T-helper 1 cell treated with Interleukin-12 subunit alpha and Interleukin-12 subunit beta and Interleukin-4 antibody, amounts not matched to agents 30 μg/mL and 1 μg/mL, for 36 hours (primary cell): ENCODE data around the gene S100A7.
"Not testable (repeated sequence)": the region's sequence is repeated elsewhere in the genome, so short reads cannot be mapped to it uniquely, and the experiment has no call there.

Experiments
- H3K27ac Mint-ChIP-seq: one replicate; pipeline ENCODE4 v1.8.0; 2021; ENCODE audit warnings: mild to moderate bottlenecking, mixed read lengths
- H3K27me3 Mint-ChIP-seq: one replicate; pipeline ENCODE4 v1.8.0; 2021; ENCODE audit warnings: low read depth, mixed read lengths
- H3K36me3 Mint-ChIP-seq: one replicate; pipeline ENCODE4 v1.8.0; 2021; ENCODE audit warnings: low read depth, mixed read lengths
- H3K4me1 Mint-ChIP-seq: one replicate; pipeline ENCODE4 v1.8.0; 2021; ENCODE audit warnings: low read depth, mixed read lengths
- H3K4me3 Mint-ChIP-seq: one replicate; pipeline ENCODE4 v1.8.0; 2021; ENCODE audit warnings: mild to moderate bottlenecking, moderate library complexity, mixed read lengths
- H3K9me3 Mint-ChIP-seq: one replicate; pipeline ENCODE4 v1.8.0; 2021; ENCODE audit warnings: mixed read lengths

The S100A7 gene

DNA sequence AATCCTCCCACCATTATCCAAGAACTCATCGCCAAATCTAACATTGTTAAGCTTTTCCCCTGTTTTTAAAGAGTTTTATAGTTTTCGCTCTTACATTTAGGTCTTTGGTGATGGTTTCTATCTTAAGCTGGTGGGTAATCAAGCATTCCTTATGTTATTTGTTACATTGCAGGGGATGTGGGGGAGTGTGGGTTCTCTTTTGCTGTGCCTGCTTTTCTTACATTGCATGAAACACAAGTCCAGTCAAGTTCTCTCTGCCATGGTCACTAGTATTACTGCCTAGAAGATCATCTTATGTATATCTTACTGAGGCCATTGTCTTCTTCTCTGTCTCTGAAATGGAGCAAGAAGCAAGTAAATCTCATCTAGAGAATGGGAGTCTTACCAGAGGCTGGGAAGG lies 27.3 kb upstream of the S100A7 start:
- peaks cover 39% of the 10 kb centered on the region for H3K27me3 Mint-ChIP-seq
- H3K27ac Mint-ChIP-seq = no peak overlapping the region
- no peaks in the 10 kb centered on the region for H3K9me3 Mint-ChIP-seq
- no peak overlapping the region for H3K4me3 Mint-ChIP-seq
- no peaks in the 10 kb centered on the region for H3K36me3 Mint-ChIP-seq
- H3K4me1 Mint-ChIP-seq = no peaks in the 10 kb centered on the region

DNA sequence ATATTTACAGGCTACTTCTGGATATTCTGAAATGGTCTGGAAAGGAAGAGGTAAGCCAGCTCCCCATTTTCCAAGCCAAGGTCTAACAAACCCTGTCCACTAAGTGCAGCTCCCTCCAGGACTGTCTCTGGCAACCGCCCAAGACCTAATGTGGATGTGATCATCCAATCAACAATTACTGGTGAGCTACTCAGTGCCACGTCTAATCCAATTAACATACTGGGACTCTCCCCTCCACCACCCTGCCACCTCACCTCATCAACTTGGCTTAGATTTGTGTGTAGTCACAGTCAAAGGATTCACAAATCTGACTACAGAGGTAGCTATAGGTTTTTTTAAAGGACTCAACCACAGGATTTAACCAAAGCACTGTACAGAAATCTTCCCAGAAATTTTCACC lies 25.4 kb upstream of the S100A7 start:
- H3K36me3 Mint-ChIP-seq = no peaks in the 10 kb centered on the region
- no peaks in the 10 kb centered on the region for H3K4me1 Mint-ChIP-seq
- peaks cover 58% of the 10 kb centered on the region for H3K27me3 Mint-ChIP-seq
- no peak overlapping the region for H3K4me3 Mint-ChIP-seq
- H3K27ac Mint-ChIP-seq = no peak overlapping the region
- no peaks in the 10 kb centered on the region for H3K9me3 Mint-ChIP-seq

DNA sequence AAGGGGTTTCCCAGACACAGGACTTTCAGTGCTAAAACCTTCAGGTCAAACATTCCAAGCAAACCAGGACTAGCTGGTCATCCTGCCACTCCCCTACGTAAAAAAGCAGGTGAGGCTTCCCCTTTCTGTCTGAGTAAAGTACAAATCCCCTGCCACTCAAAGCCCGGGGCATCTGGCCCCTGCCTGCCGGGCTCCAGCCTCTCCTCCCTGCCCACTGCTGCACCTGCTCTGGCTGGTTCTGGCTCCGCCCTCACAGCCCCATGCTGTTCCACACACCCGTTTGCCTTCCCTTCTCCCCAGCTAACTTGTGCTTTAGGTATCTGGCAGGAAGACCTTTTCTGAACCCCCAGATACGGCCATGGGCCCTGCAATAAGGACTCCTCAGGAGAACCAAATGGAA lies 23.3 kb upstream of the S100A7 start:
- no peak overlapping the region for H3K4me3 Mint-ChIP-seq
- peaks cover 74% of the 10 kb centered on the region for H3K27me3 Mint-ChIP-seq

DNA sequence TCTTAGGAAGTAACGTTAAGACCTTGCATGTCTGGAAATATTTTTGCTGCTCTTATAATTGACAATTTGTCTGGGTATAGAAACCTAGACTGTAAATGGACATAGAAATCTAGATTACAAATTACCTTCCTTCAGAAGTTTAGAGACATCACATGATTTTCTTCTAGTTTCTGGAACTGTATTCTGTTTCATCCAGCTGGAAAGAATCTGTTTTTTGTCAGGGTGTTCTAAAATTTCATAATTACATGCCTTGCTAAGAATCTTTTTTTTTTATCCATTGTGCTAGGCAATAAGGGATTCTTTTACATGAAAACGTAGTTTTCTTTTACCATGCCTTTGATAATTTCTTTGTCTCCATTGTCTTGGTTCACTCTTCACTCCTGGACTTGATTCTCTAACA lies 20.7 kb upstream of the S100A7 start:
- H3K4me3 Mint-ChIP-seq = no peak overlapping the region
- no peak overlapping the region for H3K27ac Mint-ChIP-seq
- H3K4me1 Mint-ChIP-seq = no peaks in the 10 kb centered on the region
- H3K27me3 Mint-ChIP-seq = peaks cover 66% of the 10 kb centered on the region
- no peaks in the 10 kb centered on the region for H3K36me3 Mint-ChIP-seq
- no peaks in the 10 kb centered on the region for H3K9me3 Mint-ChIP-seq

More for the DNA sequence above, 23.3 kb upstream of the S100A7 start:
- Mint-ChIP-seq H3K27ac (no peak overlapping the region), H3K36me3 (no peaks in the 10 kb centered on the region), H3K4me1 (no peaks in the 10 kb centered on the region), H3K9me3 (no peaks in the 10 kb centered on the region)

DNA sequence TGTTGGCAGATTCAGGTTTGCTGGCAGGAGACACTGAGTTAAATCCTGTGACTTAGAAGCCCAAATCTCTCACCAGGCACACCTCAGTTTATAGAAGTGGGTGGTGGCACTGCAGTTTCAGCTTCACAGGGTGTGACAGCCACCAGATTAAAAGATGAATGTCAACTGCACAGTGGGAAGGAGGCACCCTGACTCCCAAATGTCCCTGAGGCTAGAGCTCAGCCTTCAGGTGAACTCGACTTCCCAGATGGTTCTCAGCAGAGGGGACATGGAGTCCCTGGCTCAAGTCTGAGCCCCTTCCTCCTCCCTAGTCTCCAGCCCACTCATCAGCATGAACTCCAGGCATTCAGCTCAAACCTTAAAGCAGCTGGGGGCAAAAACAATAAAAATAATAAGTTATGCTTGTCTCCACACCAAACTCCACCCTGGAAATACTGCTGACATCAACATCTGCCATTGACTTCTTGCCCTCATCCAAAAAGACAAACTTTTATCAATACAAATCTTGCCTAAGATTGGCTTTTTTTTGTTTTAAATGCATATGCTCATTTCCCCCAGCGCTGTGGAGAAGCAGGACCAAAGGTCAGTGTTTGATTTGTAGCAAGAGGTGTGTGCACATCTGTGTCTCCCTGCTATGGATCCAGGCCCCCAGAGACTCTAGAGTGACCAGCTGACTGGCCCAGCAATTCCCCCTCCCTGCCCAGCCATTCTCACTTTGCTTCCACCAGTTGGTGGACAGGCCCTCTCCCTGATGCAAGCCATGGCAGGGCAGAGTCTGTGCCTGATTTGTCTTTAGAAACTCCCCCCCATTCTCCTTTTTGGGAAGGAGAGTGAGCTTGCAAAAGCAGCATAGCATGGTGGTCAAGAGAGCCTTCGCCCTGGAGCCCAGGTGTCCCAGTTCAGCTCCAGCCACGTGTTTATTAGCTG lies 18.5 kb upstream of the S100A7 start:
- H3K4me3 Mint-ChIP-seq = no peak overlapping the region
- peaks cover 52% of the 10 kb centered on the region for H3K27me3 Mint-ChIP-seq
- no peaks in the 10 kb centered on the region for H3K36me3 Mint-ChIP-seq
- no peaks in the 10 kb centered on the region for H3K9me3 Mint-ChIP-seq
- H3K27ac Mint-ChIP-seq = no peak overlapping the region
- H3K4me1 Mint-ChIP-seq = no peaks in the 10 kb centered on the region

DNA sequence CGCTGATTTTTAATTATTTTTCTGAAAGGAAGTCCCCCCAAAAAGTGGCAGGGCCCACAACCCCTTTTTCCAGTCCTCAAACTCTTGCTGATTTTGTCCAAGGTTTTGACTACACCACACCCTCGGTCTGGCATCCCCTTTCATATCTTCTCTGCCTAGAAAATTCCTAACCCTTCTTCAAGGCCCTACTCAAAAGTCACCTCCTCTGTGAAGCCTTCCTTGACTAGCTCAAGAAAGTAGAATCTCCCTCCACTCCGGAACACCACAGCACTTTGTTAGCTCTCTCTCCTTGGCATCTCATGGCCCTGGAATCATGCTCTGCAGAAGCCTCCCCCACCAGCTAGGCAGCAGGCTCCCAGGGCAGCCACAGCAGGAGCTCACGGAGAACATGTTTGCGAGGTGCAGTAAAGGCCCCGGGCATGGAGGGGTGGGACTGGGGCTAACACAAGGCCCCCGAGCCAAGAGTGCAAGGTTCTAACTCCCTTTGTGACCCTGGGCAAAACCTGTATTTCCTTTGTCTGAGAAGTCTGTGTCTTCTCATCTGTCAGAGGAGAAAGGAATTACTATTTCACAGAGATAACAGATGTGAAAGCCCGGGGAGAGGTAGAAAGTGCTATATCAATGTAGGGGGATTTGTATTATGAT lies 17.7 kb upstream of the S100A7 start:
- peaks cover 46% of the 10 kb centered on the region for H3K27me3 Mint-ChIP-seq
- no peaks in the 10 kb centered on the region for H3K9me3 Mint-ChIP-seq
- no peaks in the 10 kb centered on the region for H3K4me1 Mint-ChIP-seq
- H3K36me3 Mint-ChIP-seq = no peaks in the 10 kb centered on the region
- no peak overlapping the region for H3K4me3 Mint-ChIP-seq
- no peak overlapping the region for H3K27ac Mint-ChIP-seq

DNA sequence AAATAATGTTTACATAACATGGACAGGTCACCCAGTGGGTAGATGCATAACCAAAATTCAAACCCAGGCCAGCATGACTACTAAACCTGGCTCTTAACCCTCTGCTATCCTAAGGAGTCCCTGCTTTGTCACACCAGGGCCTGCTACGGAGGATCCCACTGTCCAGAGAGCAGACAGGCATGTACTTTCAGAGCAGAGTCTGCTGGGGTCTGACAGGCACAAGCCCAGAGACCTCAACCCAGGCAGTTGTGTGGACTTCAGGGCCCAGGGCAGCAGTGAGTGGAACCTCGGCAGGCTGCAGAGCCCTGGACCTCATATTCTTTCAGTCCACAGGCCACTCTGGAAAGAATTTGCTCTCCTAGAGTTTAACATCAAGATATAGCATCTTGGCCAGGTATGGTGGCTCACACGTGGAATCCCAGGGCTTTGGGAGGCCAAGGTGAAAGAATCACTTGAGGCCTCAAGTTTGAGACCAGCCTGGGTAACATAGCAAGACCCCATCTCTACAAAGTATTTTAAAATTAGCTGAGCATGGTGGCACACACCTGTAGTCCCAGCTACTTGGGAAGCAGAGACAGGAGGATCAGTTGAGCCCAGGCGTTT lies 16.1 kb upstream of the S100A7 start:
- peaks cover 33% of the 10 kb centered on the region for H3K27me3 Mint-ChIP-seq

DNA sequence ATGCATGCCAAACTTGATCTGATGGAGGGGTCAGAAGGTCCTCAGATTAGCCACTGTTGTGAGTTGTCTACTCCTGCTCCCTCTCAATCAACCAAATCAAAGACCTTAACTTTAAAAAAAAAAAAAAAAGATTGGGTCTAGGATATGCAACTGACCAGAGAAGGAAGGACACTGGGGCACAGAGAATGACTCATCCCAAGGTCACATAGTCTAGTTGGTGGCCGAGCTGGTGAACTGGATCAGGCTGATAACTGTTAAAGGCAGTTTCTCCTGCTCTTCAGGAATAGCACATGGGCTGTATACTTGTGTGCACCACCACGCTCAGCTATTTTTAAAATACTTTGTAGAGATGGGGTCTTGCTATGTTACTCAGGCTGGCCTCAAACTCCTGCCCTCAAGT lies 14.8 kb upstream of the S100A7 start:
- no peaks in the 10 kb centered on the region for H3K4me1 Mint-ChIP-seq
- peaks cover 15% of the 10 kb centered on the region for H3K9me3 Mint-ChIP-seq
- H3K27ac Mint-ChIP-seq = no peak overlapping the region
- H3K27me3 Mint-ChIP-seq = peaks cover 27% of the 10 kb centered on the region
- no peak overlapping the region for H3K4me3 Mint-ChIP-seq
- H3K36me3 Mint-ChIP-seq = no peaks in the 10 kb centered on the region

More for the DNA sequence above, 16.1 kb upstream of the S100A7 start:
- peaks cover 10% of the 10 kb centered on the region for H3K9me3 Mint-ChIP-seq
- H3K4me1 Mint-ChIP-seq = no peaks in the 10 kb centered on the region
- H3K36me3 Mint-ChIP-seq = no peaks in the 10 kb centered on the region
- H3K4me3 Mint-ChIP-seq = no peak overlapping the region
- no peak overlapping the region for H3K27ac Mint-ChIP-seq

DNA sequence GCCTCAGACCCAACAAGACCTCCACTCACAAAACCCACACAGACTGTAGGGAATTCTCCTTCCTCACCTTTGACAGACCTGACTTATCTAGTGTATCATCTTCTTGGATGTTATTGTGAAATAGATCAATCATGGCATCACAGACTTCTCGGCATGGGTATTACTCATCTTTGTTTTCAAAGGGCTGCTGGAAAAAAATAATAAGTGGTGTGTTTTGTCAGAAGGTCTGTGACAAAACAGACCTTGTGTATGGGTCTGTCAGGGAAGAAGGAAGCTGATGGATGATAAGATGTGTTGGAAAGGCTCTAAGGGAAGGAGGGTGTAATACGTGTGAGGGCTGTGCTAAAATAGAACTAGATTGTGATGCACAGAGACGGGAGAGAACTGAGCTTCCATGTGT lies 13.9 kb upstream of the S100A7 start:
- H3K4me1 Mint-ChIP-seq = no peaks in the 10 kb centered on the region
- peaks cover 23% of the 10 kb centered on the region for H3K27me3 Mint-ChIP-seq
- peaks cover 15% of the 10 kb centered on the region for H3K9me3 Mint-ChIP-seq
- H3K4me3 Mint-ChIP-seq = no peak overlapping the region
- no peaks in the 10 kb centered on the region for H3K36me3 Mint-ChIP-seq
- H3K27ac Mint-ChIP-seq = no peak overlapping the region

DNA sequence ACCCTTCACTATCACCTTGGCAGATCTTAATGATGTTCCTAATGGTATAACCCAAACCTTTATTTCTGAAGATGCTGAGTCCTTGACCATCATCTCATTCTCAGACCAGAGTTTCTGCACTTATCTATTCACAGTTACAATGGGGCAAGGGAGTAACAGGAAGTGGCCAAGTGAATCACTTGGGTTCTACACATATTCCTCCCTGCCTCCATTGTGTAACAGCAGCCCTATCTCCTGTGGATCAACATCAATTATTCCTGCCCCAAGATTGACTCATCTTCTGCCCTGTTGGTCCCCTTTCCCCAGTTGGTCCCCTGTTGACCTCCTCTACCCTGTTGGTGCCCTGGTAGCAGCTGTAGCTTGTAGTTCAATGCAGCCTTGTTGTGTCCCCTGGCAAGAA lies 10.3 kb upstream of the S100A7 start:
- H3K36me3 Mint-ChIP-seq = no peaks in the 10 kb centered on the region
- H3K4me1 Mint-ChIP-seq = no peaks in the 10 kb centered on the region
- H3K4me3 Mint-ChIP-seq = no peak overlapping the region
- H3K27me3 Mint-ChIP-seq = peaks cover 35% of the 10 kb centered on the region
- H3K9me3 Mint-ChIP-seq = peaks cover 15% of the 10 kb centered on the region
- no peak overlapping the region for H3K27ac Mint-ChIP-seq

DNA sequence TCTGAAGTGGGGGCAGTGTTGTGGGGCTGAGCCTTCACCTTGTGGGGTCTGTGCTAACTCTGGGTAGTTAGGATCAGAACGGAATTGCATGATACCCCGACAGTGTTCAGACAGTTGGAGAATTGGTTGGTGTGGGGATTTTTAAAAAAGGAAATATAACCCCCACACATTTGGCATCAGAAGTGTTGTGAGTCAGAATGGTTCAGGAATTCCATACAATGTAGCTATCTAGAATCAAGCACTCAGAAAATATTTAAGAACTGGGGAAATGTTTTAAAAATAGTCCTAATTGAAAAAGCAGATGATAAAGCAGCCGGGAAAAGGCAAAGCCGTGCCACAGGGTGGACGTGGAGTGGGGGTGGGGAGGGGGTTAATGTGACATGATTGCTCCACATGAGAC lies 6.5 kb upstream of the S100A7 start:
- Mint-ChIP-seq H3K27ac (no peak overlapping the region), H3K27me3 (peaks cover 44% of the 10 kb centered on the region), H3K36me3 (no peaks in the 10 kb centered on the region), H3K4me1 (peaks cover 2% of the 10 kb centered on the region), H3K9me3 (peaks cover 4% of the 10 kb centered on the region), H3K4me3 (no peak overlapping the region)

DNA sequence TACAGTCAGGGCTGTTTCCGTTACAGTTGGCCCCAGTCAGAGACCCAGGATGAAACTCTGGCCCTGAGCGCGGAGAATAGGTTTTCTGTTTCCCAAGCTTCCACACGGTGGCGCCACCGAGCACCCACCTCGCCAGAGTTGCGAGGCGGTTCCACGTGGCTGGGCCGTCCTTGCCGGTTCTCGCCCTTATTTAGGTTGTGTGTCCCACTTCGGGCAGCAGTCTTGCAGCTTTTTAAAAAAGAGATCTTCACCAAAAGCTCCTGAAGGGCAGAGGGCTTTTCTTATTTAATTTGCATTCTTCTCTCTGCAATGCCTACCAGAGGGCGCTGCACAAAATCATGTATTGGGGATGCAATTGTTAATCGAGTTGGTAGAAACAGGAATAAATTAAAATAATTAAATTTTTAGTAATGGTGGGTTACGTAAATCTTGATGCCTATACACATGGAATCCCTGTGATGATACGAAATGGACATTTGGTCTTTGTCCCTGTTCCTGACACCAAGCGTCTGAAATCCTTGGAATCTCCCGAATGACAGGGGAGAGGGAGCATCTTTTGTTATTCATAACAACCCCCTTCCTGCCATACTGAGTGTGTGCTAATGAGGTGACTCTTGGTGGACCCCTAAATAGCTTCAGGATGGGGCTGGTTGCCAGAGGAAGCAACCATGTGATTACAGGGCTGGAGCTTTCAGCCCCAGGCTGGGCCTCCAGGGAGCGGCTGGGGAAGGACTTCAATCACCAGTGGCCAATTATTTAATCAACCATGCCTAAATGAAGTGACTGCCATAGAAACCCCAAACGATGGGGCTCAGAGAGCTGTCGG lies 5.6 kb upstream of the S100A7 start:
- peaks cover 2% of the 10 kb centered on the region for H3K4me1 Mint-ChIP-seq
- H3K9me3 Mint-ChIP-seq = peaks cover 4% of the 10 kb centered on the region
- no peaks in the 10 kb centered on the region for H3K36me3 Mint-ChIP-seq
- H3K4me3 Mint-ChIP-seq = no peak overlapping the region
- H3K27ac Mint-ChIP-seq = no peak overlapping the region
- peaks cover 44% of the 10 kb centered on the region for H3K27me3 Mint-ChIP-seq

DNA sequence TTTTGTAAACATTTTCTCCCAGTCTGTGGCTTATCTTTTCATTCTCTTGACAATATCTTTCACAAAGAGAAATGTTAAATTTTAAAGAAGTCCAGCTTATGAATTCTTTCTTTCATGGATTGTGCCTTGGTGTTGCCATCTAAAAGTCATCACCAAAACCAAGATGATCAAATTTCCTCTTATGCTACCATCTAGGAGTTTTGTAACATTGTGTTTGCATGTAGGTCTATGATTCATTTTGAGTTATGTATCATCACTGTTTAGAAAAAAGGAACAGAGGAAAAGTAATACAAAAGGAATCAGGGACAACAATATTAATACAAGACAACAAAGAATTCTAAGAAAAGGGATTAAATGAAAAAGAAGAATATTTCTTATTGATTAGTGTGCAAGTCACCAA lies 2.3 kb upstream of the S100A7 start:
- not testable (repeated sequence) for H3K27ac Mint-ChIP-seq, H3K9me3 Mint-ChIP-seq, H3K4me3 Mint-ChIP-seq, H3K4me1 Mint-ChIP-seq, H3K36me3 Mint-ChIP-seq
- peaks cover 24% of the 10 kb centered on the region for H3K27me3 Mint-ChIP-seq

DNA sequence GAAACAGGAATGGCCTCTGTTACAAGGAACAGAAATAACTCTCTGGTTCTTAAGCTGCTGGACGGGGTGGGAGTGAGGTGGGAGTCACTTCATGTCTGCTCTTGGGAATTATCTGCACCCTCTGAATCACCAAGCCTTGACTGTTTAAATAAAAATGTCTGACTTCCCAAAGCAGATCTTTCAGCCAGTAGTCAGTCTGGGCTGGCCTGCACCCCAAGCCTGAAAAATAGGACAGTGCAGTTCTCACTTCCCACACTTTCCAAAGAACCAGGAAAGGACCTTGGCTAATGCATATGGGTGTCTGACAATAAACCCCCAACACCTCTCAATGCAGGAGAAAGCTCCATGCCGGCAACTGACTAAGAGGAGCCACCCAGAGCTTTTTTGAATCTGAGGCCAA lies 796 bp downstream of the S100A7 start:
- Mint-ChIP-seq H3K9me3 (no peaks in the 10 kb centered on the region), H3K4me1 (no peaks in the 10 kb centered on the region), H3K36me3 (no peaks in the 10 kb centered on the region), H3K27me3 (peaks cover 14% of the 10 kb centered on the region), H3K27ac (no peak overlapping the region), H3K4me3 (no peak overlapping the region)
